GM21717 (cell line): ENCODE measurements around the gene MLLT6.

ENCODE experiments used
- ATAC-seq: cut with Tn5 transposase; IDR thresholded peaks from one replicate; pipeline ENCODE4 v1.9.1; 2021; ENCODE audit warnings: mild to moderate bottlenecking, moderate library complexity; ENCODE audit not compliant: unreplicated experiment

MLLT6 gene

DNA sequence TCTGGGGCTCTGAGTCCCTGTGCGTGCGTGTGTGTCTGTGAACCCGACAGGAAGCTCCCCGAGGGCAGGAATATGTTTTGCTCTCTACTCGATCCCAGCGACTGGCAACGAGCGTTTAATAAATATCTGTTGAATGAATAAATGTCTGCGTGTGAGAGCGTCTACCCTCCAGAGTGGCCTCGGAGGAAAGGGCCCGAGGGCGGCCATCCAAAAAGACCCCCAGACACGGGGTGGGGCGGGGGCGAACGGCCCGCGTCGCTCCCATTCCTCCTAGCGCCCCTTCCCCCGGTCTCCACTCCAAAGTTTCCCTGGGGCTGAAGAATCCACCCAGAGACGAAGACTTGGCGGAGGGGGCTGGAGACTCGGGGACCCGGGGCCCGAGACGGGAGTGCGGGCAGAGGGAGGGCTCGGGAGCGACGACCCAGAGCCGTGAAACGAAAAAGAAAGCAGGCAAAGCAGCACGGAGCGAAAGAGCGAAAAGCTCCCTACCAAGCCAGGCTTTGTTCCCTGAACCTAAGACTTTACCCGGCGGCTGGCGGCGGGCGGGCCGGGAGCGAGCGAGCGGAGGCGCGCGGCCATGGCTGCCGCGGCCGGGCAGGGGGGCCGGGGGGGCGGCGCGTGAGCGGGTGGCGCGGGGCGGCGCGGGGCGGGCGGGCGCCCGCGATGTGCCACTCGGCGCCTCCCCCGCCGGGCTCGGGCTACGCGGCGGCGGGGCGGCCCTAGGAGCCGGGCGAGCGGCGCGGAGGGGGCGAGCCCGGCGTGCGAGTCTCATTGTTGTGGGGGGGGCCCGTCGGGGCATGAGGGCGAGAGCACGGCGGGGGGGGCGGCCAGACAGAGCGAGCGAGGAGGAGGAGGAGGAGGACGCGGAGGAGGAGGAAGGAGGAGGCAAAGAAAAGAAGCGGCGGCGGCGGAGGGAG is at the start of gene MLLT6:
MLLT6 (plus strand) TSS at position 668 of the 917 bp plus-strand sequence. CDS start 360 bp downstream, outside the sequence.
- no peak for ATAC-seq

DNA sequence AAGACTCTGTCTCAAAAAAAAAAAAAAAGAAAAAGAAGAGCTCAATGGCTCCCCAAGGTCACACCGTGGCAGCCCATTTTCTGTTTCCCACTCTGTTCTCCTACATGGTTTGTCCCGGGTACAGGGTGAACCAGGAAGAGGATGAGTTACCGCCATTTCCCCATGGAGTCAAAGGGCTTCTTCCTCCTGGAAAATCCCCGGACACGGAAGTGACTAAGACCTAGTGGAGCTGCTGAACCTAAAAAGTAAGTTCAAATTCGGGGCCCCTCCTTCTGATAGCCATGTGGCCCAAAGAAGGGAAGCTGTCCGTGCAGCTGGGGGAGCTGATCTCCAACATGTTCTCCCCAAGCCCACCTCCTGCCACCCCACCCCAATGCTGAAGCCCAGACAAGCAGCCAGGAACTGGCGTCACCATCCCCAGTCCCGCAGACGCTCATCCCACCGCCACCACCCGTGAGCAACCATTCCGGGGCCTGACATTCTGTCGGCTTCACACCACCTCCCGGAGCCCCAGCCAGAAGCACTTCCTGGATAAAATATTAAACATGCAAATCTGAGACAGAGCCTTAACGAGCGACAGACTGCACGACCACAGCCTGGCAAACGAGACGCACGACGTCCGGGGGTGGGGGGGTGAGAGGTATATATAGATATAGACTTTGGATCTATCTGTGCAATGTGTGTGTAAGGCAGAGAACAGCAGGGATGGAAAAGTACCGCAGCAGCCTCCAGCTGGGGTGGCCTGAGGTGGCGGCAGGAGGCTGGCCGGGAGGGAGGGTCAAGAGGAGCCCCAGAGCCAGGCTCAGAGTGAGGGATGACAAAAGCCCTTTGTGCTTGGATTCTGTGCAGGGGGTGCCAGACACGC is 47.9 kb upstream of the MLLT6 start:
- no peak for ATAC-seq

DNA sequence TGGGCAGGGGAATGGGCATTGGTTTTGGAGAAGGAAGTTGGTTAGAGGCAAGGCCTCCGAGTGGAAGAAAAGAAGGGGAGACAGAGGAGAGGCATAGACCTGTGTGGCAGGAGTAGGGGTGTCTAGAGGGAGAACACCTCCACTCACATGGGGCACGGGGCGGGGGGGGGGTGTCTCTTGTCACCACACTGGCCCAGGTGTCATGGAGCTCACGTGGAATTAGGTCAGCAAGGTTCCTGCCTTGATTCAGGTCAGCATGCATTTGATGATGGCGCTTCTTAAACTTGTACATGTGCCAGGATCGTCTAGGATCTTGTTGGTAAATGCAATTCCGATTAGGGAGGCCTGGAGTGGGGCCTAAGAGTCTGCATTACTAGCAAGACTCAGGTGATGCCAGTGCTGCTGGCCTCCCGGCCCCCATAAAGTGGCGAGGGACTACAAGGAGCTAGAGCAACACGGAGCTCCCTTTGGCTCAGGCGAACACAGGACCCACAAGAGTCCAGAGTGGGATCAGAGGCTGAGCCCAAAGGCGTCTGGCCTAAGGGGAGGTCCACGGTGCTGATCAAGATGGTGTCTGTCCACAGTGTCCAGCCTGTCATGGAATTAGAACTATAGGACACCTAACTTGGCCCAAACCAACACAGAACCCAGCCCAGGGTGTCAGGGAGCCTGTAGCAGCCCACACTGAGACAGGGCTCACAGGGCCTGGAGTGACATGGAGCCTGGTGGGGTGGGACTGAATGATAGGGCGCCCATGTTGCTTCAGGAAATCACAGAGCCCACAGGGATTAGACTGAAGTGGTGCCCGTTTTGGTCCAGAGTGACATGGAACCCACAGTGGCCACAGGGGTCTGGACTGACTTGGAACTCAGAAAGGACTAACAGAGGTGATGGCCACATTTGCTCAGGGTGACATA is 47.0 kb upstream of the MLLT6 start:
- ATAC-seq: no peak

DNA sequence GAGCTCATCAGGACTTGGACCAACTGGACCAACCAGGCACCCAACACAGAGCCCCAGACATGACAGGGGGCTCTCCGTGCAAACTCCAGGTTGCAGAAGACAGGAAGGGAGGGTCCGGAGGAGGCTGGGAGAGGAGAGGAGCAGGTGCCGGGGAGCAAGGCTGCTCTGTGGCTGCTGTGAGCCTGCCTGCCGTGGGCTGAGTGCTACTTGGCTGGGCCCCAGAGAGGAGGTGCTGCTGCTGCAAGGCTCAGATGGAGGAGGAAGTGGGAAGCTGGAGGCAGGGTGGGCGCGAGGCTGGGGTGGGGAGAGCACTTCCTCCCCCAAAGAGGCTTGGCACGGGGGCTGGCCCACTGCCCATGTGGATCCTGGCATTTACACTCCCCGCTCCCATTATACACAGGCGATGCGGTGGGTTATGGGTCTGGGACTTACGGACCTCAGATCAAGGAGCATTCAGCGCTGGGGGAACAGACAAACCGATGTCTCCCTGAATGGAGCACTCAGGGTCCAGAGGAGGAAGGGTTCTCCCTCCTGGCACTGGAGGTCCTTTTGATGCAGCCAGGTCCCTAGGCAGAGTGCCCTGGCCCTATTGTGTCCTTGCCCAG is 46.2 kb upstream of the MLLT6 start:
- no peak for ATAC-seq

DNA sequence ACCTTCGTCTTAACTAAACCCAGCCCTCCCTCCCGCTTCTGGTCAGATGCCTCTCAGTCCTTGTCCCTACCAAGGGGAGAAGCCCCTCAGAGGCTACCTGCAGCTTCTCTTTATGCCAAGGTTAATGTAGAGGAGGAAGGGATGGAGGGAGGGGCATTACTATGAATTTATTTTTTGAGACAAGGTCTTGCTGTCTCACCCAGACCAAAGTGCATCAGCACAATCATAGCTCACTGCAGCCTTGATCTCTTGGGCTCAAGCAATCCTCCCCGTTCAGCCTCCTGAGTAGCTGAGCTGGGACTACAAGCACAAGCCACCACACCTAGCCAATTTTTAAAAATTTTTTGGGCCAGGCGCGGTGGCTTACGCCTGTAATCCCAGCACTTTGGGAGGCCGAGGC is 45.7 kb upstream of the MLLT6 start:
- ATAC-seq: no peak

DNA sequence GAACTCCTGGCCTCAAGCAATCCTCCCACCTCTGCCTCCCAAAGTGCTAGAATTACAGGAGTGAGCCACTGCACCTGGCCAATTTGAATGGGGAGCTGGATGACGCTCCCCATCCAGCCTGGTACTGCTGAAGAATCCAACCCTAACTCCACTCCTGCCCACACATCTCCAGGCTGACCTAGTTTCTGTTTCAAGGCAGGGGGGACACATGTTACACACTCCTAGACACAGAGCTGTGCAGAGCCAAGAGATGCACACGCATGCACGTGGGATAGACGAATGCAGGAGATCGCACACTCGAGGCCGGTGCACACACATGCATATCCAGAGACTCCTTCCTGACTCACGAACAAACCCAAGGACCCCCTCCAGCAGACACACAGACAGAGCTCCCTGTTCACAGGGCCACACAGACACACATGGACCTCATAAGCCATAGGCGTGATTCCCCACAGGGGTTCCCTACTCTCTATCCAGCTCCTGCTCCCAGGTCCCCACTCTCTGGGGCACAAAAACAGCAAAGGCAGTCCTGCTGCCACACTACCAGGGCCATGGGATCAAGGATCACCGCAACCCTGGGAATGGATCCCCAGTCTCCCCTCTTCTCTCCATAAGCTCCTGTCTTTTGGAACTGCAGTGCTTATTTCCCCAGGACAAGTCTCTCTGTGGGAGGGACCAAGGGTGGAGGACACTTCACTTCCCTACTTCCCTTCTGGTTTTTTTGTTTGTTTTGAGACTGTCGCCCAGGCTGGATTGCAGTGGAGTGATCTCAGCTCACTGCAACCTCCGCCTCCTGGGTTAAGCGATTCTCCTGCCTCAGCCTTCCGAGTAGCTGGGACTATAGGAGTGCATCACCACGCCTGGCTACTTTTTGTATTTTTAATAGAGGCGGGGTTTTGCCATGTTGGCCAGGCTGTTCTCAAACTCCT is 44.7 kb upstream of the MLLT6 start:
- no peak for ATAC-seq

DNA sequence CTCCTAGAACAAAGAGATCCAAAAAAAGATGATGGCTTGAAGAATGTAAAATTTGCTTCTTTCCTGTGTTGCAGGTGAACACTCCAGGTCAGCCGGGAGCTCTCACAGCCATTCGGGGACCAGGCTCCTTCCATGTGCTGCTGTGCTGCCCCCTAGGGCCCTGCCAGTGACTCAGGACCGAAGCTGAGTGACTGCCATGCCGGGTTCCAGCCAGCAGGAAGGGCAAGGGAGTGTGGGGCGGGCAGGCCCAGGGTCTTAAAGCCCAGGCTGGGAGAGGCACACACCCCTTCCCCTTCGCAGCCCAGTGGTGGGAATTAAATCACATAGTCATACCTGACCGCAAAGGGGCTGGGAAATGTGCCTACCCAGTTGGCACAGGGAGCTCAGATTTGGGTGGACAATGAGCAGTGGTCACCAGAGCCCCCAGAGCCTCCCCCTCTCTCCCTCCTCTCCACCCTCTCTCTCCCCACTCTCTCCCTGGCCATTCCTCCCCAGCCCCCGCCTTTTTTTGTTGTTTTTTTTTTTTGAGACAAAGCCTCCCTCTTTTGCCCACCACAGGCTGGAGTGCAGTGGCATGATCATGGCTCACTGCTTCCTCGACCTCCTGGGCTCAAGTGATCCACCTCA is 41.8 kb upstream of the MLLT6 start:
- ATAC-seq: no peak

DNA sequence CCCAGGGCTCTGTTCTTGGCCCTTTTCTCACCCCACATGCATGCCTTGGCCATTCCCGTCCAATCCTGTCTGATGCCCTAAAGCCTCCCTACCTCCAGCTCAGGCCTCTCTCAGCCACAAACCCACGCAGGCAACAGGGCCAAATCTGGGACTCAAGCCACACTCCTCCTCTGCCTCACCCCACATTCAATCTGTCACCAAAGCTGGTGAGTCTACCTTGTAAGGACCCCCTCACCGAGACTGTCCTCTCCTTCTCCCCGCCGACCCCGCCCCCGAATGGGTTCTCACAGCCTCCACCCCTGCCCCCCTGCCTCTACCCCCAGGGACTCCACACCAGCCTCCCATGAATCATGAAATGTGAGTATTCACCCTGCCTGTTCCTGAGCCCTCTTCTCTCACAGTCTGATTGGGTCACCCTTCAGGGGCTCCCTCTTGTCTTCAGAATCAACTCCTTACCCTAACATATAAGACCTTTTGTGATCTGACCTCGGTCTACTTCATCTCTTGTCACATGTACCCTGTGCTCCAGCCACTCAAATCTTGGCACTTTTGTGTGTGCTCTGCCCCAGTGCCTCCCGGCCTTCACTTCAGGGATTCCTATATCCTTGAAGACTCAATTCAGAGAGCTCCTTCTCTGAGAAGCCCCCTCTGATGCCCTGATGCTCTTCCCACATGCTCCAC is 41.0 kb upstream of the MLLT6 start:
- no peak for ATAC-seq

DNA sequence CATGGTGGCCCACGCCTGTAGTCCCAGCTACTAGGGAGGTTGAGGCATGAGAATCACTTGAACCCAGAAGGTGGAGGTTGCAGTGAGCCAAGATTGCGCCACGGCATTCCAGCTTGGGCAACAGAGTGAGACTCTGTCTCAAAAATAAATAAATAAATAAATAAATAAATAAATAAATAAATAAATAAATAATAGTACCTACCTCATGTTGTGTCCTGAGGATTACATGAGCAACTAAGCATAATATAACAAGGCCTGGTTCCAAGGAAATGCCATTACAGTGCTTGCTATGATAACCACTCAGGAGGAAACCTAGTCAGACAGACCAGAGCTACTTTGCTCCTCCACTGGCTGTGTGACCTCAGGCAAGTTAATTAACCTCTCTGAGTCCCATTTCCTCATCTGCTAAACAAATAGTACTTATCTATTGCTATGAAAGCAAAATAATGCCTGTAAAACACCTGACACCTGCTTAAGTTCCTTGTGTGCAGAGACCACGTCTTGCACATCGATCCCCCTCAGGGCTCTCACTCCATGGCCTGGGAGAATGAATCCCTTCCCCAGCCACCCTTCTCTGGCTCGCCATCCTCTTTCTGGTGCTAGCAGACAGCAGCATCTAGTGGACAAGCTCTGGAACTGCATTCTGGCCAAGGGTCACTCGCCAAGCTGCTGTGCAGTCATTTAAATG is 37.8 kb upstream of the MLLT6 start:
- ATAC-seq: no peak

DNA sequence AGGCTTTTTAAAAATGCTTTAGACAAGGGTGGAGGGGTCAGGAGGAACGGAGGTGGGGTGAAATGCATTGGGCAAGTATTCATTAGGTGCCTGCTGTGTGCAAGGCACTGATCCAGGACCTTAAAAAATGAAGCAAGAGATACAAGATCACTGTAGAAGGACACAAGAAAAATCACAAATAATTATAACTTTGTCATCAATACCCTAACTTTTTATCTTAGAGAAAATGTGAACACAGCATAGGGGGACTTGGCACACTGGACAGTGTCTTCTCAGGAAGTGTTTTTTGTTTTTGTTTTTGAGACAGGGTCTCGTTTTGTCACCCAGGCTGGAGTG is 37.3 kb upstream of the MLLT6 start:
- ATAC-seq: no peak

DNA sequence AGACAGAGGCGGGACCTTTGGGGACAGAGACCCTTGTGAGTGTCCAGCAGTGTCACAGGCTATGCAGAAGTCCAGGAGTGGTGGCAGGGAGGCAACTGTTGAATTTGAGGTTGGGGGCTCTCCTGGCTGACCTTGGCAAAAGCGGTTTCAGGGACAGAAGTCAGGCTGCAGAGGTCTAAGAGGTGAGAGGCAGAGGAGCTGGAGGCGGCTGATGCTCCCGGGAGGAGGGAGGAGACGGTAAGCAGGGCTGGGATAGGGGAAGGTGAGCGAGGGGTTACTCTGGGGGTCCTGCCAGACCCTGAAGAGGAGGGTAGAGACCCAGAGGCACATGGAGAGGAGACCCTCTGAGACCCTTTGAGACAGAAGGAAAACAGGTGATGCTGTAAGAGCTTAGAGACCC is 35.6 kb upstream of the MLLT6 start:
- ATAC-seq: no peak

DNA sequence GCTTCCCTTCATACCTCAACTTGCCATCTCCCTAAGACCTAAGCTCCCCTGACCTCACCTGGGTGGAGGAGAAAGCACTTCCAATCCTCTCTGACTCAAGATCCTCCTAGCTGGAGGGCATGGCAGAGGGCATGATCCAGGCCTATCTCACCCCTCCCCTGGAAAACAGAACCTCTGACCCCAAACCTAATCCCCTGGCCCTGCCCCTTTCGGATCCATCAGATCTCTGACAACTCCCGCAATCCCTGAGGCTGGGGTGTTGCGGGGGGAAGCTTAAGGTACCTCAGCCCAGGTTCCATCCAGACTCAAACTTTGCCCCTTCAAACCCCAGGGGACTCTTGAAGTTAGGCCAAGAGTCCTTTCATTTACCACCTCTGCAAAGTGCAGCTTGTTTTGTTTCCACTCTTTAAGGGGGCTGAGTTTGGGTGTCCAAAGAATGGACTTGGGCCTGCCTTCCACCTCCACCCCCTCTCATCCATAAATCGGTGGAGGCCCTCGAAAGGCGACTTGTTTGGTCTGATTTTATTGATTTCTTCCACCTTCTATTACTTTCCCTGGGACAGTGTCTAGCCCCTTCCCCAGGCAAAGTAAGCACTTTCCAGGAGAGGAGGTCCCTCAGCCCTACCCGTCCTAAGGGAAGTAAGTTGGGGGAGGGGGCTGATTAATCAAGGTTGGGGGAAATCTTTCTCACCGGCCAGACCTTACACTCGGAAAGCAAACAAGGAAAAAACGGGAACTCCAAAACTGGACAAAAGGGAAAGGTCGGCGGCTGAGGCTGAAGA is 32.9 kb upstream of the MLLT6 start:
- ATAC-seq: no peak

DNA sequence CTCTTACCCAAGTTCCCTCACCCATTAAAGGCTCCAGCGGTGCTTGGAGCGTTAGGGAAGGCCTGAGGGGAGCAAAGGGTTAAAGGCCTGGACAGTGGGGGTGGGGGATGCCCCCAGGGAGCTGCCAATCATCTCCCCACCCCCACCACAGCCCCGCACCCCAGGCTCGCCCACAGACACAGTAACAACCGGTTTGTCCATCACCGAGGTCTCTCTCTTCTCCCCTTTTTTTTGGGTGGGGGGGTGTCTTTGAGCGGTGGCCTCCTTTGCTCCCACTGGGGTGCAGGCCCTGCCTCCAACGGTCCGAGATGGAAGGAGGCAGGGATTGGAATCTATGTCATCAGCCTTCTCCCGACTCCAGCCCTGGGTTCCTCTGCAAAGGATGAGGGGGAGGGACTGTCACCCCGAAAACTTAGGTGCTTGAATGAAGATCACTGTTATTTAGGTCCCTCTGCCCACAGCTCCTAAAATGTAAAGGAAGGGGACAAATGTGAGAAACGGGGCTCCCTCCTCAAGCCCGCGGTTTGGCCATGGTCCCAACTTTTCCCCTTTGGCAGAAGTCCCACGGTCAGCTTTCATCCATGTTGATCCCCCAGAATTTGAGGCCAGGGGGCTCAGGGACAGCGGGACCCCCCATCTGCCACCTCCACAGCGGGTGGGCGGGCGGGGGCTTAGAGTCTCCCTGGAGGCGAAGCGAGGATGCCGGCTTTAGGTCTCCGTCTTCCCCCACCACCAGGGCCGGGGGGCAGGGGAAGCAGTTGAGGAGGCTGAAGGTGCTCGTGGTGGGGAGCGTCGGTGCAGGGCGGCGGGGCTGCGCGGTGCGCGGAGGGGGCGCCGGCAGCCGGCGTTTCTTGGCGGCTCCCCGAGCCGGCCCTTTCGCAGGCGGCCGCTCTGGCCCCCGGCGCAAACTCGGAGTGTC is 32.0 kb upstream of the MLLT6 start:
- ATAC-seq: no peak

DNA sequence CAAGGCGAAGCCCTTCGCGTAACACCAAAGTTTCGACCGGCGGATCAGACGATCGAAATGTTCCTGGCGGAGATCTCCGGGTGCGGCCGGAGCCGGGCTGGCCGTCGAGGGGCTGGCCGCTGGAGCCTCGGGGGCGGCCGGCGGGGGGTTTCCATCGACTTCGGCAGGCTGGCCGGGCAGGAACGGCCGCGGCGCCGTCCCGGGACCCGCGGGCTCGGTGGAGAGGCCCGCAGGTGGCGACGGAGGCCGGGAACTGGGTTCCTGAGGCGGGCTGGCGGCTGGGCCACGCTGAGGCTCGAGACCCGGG is 31.4 kb upstream of the MLLT6 start:
- no peak for ATAC-seq

DNA sequence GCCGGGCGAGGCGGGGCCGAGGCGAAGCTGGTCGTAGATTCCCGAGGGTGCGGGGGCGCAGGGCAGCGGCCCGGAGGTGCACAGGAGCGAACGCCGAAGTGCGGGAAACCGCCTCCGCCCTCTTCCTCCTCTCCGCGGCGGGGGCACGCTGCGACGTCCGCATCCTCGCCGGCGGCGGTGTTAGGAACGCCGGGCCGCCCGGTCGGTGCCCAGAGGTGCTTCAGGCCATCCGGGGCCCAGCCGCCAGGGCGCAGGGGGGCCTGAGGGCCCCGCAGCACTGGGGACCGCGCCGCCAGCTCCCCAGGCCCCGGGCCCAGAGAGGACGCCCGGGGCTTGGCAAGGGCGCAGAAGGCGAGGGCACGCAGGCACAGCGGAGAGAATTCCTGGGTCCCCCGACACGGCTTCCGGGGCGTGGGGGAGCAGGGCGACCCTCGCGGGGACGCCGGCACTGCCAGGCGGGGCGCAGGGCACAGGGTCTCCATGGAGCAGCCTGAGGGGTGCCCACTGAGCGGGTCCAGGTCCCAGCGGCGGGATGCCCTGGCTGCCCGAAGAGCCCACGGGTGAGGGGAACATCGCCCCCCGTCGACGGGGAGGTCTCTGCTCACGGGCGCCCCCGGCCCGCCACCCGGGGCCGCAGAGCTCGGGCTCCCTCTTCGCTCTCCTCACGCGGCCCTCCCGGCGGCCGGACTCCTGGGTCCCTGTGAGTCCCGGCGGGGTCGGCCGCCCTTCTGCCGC is 30.9 kb upstream of the MLLT6 start:
- ATAC-seq: peak; percentile 16
